Esophagus muscularis mucosa (tissue), 3 donors: ENCODE measurements around the gene MFSD6.

Experiments
- CTCF ChIP-seq, 3 experiments: fragments of 200-600 bp in 2 of 3; fragments of 450-650 bp in 1 of 3; sonication (generic) in 2 of 3; IDR thresholded peaks; one replicate each; pipeline ENCODE4 v1.5.1; 2017 to 2019; ENCODE audit warnings: antibody characterized with exemption in 3 of 3, mild to moderate bottlenecking in 2 of 3, moderate library complexity in 1 of 3
- POLR2A ChIP-seq: fragments of 450-650 bp; IDR thresholded peaks from one replicate; pipeline ENCODE4 v1.6.1; 2017; ENCODE audit warnings: antibody characterized with exemption, moderate library complexity, mild to moderate bottlenecking, low read depth

DNA sequence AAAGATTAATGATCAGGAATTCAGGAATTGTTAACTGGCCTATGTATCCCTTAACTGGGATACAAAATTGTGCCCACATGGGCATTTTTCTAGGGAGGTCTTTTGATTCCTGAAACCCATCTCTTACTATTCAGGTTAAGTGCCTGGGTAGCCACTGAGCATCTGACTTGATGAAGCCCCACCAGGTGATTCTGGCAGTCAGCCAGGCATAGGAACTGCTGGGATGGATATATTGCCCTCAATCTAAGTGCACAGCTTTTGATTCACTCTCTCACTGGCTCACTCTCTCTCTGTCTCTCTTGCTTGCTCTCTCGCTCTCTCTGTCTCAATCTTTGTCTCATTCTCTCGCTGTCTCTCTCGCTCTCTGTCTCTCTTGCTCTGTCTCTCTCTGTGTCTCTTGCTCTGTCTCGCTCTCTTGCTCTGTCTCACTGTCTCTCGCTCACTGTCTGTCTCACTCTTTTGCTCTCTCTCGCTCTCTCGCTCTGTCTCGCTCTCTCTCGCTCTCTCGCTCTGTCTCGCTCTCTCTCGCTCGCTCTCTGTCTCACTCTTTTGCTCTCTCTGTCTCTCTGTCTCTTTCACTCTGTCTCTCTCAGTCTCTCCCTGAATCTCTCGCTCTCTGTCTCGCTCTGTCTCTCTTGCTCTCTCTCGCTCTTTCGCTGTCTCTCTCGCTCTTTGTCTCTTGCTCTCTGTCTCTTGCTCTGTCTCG, 42.5 kb upstream of the MFSD6 start:
- TF ChIP-seq CTCF (IDR thresholded peaks at IDR 0.05) (no peak), POLR2A (no peak)
